Measurements from ENCODE around the gene COPS8. TPM values are rescaled to one million over a fixed set of nuclear protein-coding genes. Genes with fewer than 3 reads are reported as not detected.

Gene COPS8
- total RNA-seq, 4 donors from 2014 or later: 108 to 158 (median 120) TPM

DNA sequence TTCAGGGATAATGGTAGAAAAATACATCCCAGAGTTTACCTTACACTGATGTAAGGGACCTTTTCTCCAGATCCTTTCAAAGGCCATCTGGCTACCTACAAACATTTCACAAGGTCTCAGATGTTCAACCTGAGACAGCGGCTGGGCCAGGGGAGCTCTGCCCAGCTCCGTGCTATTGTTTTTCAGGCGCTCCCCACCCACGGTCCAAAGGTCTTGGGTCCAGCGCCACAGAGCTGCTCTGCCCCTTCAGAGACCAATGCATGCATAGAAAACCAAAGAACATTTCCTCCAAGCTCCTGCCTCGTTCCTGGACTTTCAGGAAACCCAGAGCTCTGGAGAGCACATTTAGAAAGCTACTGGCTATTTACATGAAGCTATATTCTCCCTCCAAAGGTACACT, 40.3 kb downstream of the COPS8 start:
- H3K27ac ChIP-seq: peak overlapping the region; percentile 48 to 84 (median 75)
- no peaks in the 10 kb centered on the region for H3K27me3 ChIP-seq

DNA sequence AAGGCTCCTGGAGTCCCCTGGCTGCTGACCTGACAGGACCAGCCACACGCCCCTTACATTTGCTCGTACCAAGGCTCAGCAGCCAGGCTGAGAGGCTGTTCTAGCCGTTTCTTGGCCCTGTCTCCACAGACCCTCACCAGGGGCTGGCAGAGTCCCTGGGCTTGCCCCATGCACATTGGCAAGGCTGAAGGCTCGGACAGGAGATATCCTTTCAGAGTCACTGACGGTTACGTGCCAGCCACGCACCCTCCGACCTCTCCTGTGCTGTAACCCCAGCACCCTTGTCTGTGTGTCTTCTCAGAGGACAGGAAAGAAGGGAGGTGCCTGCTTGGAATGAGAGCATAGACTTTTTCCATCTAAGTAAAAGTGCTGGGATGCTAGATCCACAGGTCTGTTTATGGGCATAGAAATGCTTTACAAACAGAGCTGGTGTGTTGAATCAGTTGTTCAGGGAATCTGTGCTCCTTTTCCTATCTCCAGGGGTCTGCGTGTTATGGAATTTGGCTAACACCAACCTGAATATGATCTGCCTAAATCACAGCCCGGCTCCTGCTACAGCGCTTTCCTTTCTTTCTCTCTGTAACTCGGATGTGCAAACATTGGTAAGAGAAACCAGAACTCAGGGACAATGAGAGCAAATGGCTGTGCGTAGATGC, 41.0 kb downstream of the COPS8 start:
- ATAC-seq: no peak
- Histone ChIP-seq H3K4me3 (peak overlapping the region in 1 of 2 donors; percentile 9), H3K4me1 (peaks cover 13 to 48% (median 16%) of the 10 kb centered on the region in 3 donors), H3K9me3 (no peaks in the 10 kb centered on the region), H3K27me3 (no peaks in the 10 kb centered on the region), H3K27ac (peak overlapping the region; percentile 48 to 84 (median 75)), H3K36me3 (no peaks in the 10 kb centered on the region)
- TF ChIP-seq, protein P1, sequence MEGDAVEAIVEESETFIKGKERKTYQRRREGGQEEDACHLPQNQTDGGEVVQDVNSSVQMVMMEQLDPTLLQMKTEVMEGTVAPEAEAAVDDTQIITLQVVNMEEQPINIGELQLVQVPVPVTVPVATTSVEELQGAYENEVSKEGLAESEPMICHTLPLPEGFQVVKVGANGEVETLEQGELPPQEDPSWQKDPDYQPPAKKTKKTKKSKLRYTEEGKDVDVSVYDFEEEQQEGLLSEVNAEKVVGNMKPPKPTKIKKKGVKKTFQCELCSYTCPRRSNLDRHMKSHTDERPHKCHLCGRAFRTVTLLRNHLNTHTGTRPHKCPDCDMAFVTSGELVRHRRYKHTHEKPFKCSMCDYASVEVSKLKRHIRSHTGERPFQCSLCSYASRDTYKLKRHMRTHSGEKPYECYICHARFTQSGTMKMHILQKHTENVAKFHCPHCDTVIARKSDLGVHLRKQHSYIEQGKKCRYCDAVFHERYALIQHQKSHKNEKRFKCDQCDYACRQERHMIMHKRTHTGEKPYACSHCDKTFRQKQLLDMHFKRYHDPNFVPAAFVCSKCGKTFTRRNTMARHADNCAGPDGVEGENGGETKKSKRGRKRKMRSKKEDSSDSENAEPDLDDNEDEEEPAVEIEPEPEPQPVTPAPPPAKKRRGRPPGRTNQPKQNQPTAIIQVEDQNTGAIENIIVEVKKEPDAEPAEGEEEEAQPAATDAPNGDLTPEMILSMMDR (IDR thresholded peaks at IDR 0.05): no peak
- peak; percentile 8 for TF ChIP-seq POLR2AphosphoS5 (IDR thresholded peaks at IDR 0.05)
- 16 to 54% methylated on average over 3 to 4 of the region's 13 CpGs for WGBS, 2 donors (ENCODE audit: low coverage in 1 of 2)

More for the DNA sequence above, 40.3 kb downstream of the COPS8 start:
- Histone ChIP-seq H3K9me3 (no peaks in the 10 kb centered on the region), H3K4me3 (no peak overlapping the region), H3K36me3 (no peaks in the 10 kb centered on the region), H3K4me1 (peaks cover 13 to 43% (median 16%) of the 10 kb centered on the region in 3 donors)
- WGBS, 2 donors (ENCODE audit: low coverage in 1 of 2): 79 to 100% methylated on average over 1 to 4 of the region's 6 CpGs
- no peak for ATAC-seq
- TF ChIP-seq POLR2A (IDR thresholded peaks at IDR 0.05) (no peak), EP300 (IDR thresholded peaks at IDR 0.05) (no peak), POLR2AphosphoS5 (IDR thresholded peaks at IDR 0.05) (no peak)
- TF ChIP-seq, protein P1 (IDR thresholded peaks at IDR 0.05): no peak

DNA sequence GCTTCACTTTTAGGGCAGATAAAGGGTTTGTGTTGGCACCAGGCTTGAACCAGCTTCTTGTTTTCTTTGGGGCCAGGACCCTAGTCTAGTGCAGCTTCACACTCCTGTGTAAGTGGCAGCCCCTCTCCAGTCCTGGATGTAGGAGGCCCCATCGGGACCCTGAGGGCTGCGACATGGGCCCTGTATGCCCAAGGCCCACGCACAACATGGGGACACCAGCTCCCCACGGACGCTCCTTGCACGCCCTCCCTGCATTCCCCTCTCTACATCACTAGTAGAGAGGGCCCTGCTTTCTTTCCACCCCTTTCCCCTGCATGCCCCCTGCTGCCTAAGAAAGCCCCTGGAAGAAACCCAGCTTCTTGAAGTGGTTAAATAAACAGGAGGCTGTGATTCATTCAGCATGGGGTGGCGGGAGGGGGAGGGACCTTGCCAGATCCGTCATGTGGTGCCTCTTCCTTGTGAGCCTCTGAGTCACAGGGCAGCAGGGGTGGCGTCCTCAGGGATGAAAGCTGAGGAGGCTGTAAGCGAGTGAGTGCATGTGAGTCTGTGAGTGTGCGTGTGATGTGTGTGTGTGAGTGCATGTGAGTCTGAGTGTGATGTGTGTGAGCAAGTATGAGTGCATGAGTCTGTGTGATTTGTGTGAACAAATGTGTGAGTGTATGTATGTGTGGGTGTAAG, 42.5 kb downstream of the COPS8 start:
- no peak for TF ChIP-seq EP300 (IDR thresholded peaks at IDR 0.05)
- TF ChIP-seq, protein P1 (IDR thresholded peaks at IDR 0.05): peak in 1 of 4 experiments; percentile 12
- TF ChIP-seq POLR2AphosphoS5 (IDR thresholded peaks at IDR 0.05): peak; percentile 94
- TF ChIP-seq POLR2A (IDR thresholded peaks at IDR 0.05): no peak
- Histone ChIP-seq H3K4me1 (peaks cover 13 to 49% (median 16%) of the 10 kb centered on the region in 3 donors), H3K36me3 (no peaks in the 10 kb centered on the region), H3K9me3 (no peaks in the 10 kb centered on the region), H3K27ac (peak overlapping the region in 3 of 4 donors; percentile 72 to 84 (median 78)), H3K4me3 (no peak overlapping the region), H3K27me3 (no peaks in the 10 kb centered on the region)
- WGBS, 2 donors (ENCODE audit: low coverage in 1 of 2): 0 to 2% methylated on average over 4 to 6 of the region's 11 CpGs
- peak; percentile 98 for ATAC-seq

DNA sequence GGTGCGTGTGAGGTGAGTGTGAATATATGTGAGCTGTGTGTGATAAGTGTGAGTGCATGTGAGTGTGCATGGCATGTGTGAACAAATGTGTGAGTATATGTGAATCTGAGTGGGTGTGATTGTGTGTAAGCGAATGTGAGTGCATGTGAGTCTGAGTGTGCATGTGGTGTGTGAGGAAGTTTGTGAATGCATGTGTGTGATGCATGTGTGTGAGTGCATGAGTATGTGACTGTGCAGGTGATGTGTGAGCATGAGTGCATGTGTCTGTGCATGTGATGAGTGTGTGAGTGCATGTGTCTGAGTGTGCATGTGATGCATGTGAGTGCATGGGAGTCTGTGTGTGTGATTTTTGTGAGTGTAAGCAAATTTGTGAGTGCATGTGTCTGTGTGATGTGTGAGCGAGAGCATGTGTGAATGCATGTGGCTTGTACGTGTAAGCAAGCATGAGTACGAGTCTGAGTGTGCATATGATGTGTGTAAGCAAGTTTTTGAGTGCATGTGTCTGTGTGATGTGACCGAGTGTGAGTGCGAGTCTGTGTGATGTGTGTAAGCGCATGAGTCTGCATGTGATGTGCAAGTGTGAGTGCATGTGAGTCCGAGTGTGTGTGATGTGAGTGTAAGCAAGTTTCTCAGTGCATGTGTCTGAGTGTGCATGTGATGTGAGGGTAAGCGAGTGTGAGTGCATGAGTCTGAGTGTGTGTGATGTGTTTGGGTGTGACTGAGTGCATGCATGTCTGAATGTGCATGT, 43.3 kb downstream of the COPS8 start:
- Histone ChIP-seq H3K27ac (peak overlapping the region in 2 of 4 donors; percentile 39 to 78), H3K27me3 (no peaks in the 10 kb centered on the region), H3K36me3 (no peaks in the 10 kb centered on the region), H3K9me3 (no peaks in the 10 kb centered on the region), H3K4me1 (peaks cover 13 to 49% (median 16%) of the 10 kb centered on the region in 3 donors), H3K4me3 (no peak overlapping the region)
- ATAC-seq: no peak
- TF ChIP-seq, protein P1 (IDR thresholded peaks at IDR 0.05): no peak
- no peak for TF ChIP-seq POLR2AphosphoS5 (IDR thresholded peaks at IDR 0.05)
- TF ChIP-seq EP300 (IDR thresholded peaks at IDR 0.05): no peak
- TF ChIP-seq POLR2A (IDR thresholded peaks at IDR 0.05): no peak
- 91 to 93% methylated on average over 9 to 10 of the region's 10 CpGs for WGBS, 2 donors (ENCODE audit: low coverage in 1 of 2)

Measured in gastroesophageal sphincter (tissue), 4 donors.